Skeletal muscle tissue (tissue), 4 donors: ENCODE measurements around the gene OIP5. TPM values are rescaled to one million over a fixed set of nuclear protein-coding genes. Genes with fewer than 3 reads are reported as not detected.
A peak's percentile ranks its signal among the peaks of the same experiment; 100 is the strongest.
"Not testable (repeated sequence)": the region's sequence is repeated elsewhere in the genome, so short reads cannot be mapped to it uniquely, and the experiment has no call there.

ENCODE experiments used
- H3K27ac ChIP-seq: one replicate; pipeline ENCODE4 v1.7.0; 2013; ENCODE audit warnings: mild to moderate bottlenecking, low read depth, low read length, inconsistent platforms
- H3K27me3 ChIP-seq, 3 donors: one replicate each; pipeline ENCODE4 v1.7.0; 2013; ENCODE audit warnings: low read length in 3 of 3; ENCODE audit not compliant: control insufficient read depth in 3 of 3, insufficient read depth in 3 of 3
- H3K36me3 ChIP-seq, 3 donors: one replicate each; pipeline ENCODE4 v1.7.0; 2013; ENCODE audit warnings: low read length in 3 of 3; ENCODE audit not compliant: control insufficient read depth in 3 of 3, insufficient read depth in 3 of 3
- H3K4me1 ChIP-seq, 3 donors: one replicate each; pipeline ENCODE4 v1.7.0; 2013; ENCODE audit warnings: low read length in 3 of 3, mild to moderate bottlenecking in 3 of 3; ENCODE audit not compliant: control insufficient read depth in 3 of 3, insufficient read depth in 3 of 3
- H3K4me3 ChIP-seq, 3 donors: one replicate each; pipeline ENCODE4 v1.7.0; 2013; ENCODE audit warnings: low read length in 3 of 3
- H3K9ac ChIP-seq, 3 donors: one replicate each; pipeline ENCODE4 v1.7.0; 2013; ENCODE audit warnings: low read length in 3 of 3, mild to moderate bottlenecking in 3 of 3, moderate library complexity in 2 of 3, low read depth in 1 of 3
- H3K9me3 ChIP-seq, 3 donors: one replicate each; pipeline ENCODE4 v1.7.0; 2013; ENCODE audit warnings: low read length in 3 of 3; ENCODE audit not compliant: control insufficient read depth in 3 of 3
- total RNA-seq: library from RNA; depleted of rRNA; stranded (reverse); fragments of >200 nt; gene quantifications from one replicate; pipeline ENCODE4 v1.2.3, GENCODE V29; 2014
- donor health status: Osteomylitis.

The OIP5 gene
- total RNA-seq, 1 donor from 2014 or later: 3.7 TPM

DNA sequence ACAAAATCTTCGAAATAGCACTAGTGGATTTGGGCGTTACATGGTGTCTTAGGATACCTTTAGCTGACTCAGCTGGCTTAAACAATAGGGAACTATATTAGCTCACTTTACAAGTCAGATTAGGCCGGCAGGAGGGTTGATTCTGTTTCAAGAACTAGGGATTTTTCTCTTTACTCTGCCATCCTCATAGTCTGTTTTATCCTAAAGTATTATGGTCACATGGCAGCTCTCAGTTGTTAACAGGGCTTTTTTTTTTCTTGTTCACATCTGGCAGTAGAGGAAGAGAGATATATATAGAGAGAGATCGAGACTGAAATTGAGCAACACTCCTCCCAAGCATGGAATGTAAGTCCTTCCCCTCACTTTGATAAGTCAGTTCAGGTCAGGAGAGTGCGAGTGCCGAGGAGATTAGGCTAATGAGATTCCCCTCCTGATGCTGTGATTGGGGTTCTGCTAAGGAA lies 68.5 kb downstream of the OIP5 start:
- peaks cover 8 to 12% (median 11%) of the 10 kb centered on the region in 3 donors for H3K4me1 ChIP-seq
- H3K4me3 ChIP-seq: no peak overlapping the region
- H3K36me3 ChIP-seq: peaks cover 4 to 18% (median 10%) of the 10 kb centered on the region in 3 donors
- no peaks in the 10 kb centered on the region for H3K9me3 ChIP-seq
- no peaks in the 10 kb centered on the region for H3K27me3 ChIP-seq
- no peak overlapping the region for H3K27ac ChIP-seq
- no peak overlapping the region for H3K9ac ChIP-seq

DNA sequence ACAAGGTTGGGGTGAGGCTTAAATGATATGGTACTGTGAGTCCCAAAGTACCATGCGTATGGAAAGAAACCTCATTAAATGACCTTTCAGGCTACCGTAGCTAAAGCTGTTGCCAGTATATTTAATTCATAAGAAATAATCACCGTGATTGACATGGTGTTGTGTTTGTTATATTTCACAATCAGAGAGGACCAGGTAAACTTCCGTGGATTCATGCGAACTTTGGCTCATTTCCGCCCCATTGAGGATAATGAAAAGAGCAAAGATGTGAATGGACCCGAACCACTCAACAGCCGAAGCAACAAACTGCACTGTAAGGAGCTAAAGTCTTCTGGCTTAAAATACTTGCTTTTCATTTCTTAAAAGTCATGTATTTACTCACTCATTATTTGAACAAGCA lies 69.8 kb downstream of the OIP5 start:
- H3K36me3 ChIP-seq: peaks cover 4 to 23% (median 17%) of the 10 kb centered on the region in 3 donors
- H3K4me1 ChIP-seq: peaks cover 8 to 15% (median 11%) of the 10 kb centered on the region in 3 donors
- H3K27ac ChIP-seq: no peak overlapping the region
- H3K4me3 ChIP-seq: no peak overlapping the region
- H3K9me3 ChIP-seq: no peaks in the 10 kb centered on the region
- no peak overlapping the region for H3K9ac ChIP-seq
- no peaks in the 10 kb centered on the region for H3K27me3 ChIP-seq

DNA sequence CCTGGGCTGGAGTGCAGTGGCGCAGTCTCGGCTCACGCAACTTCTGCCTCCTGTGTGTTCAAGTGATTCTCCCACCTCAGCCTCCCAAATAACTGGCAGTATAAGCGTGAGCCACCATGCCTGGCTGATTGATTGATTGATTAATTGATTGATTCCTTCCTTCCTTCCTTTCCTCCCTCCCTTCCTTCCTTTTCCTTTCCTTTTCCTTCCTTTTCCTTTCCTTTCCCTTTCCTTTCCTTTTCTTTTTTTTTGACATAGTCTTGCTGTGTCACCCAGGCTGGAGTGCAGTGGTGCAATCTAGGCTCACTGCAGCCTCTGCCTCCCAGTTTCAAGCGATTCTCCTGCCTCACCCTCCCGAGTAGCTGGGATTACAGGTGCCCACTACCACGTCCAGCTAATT lies 71.5 kb downstream of the OIP5 start:
- not testable (repeated sequence) for H3K9ac ChIP-seq, H3K4me3 ChIP-seq, H3K9me3 ChIP-seq, H3K27ac ChIP-seq, H3K27me3 ChIP-seq
- Histone ChIP-seq H3K4me1 (peaks cover 8 to 15% (median 11%) of the 10 kb centered on the region in 3 donors), H3K36me3 (peaks cover 7 to 20% (median 19%) of the 10 kb centered on the region in 3 donors)

DNA sequence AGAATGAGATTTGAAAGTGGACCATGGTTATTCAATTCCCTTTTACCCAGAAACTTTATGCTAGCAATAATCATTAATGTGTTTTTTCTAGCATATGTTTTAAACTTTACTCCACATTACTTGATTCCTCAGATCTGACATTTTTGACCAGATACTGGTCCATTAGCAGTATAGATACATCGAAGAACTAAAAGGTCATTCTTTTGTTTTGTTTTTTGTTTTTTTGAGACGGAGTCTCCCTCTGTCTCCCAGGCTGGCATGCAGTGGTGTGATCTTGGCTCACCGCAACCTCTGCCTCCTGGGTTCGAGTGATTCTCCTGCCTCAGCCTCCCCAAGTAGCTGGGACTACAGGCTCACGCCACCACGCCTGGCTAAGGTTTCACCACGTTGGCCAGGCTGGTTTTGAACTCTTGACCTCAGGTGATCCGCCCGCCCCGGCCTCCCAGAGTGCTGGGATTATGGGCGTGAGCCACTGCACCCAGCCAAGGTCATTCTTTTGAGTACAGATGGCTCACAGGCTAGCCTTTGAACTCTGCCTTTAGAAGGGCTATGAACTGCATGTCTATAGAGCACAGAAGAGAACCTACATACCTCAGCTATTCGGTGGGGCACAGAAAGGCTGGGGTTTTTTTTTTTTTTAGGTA lies 72.7 kb downstream of the OIP5 start:
- Histone ChIP-seq H3K27me3 (no peaks in the 10 kb centered on the region), H3K4me3 (no peak overlapping the region), H3K27ac (peak overlapping the region; percentile 34), H3K9me3 (no peaks in the 10 kb centered on the region), H3K9ac (no peak overlapping the region), H3K4me1 (peaks cover 8 to 15% (median 11%) of the 10 kb centered on the region in 3 donors), H3K36me3 (peaks cover 3 to 19% (median 17%) of the 10 kb centered on the region in 3 donors)

Other genes with a start within 250 kb of the OIP5 start
- 23.5 TPM for gene INO80, start 216.3 kb downstream of the OIP5 start, total RNA-seq
- not detected for gene EXD1, start 101.8 kb downstream of the OIP5 start, total RNA-seq
- 44.9 TPM for gene CHP1, start 101.3 kb downstream of the OIP5 start, total RNA-seq
- gene NUSAP1, start 290 bp upstream of the OIP5 start, total RNA-seq: 25.1 TPM
- 29.2 TPM for gene NDUFAF1, start 69.9 kb upstream of the OIP5 start, total RNA-seq
- gene RTF1, start 84.5 kb upstream of the OIP5 start, total RNA-seq: 31.3 TPM
- gene ITPKA, start 161.3 kb upstream of the OIP5 start, total RNA-seq: not detected
- 4.2 TPM for gene LTK, start 181.2 kb upstream of the OIP5 start, total RNA-seq
- 6.8 TPM for gene RPAP1, start 211.7 kb upstream of the OIP5 start, total RNA-seq
- 11.5 TPM for gene TYRO3, start 226.6 kb upstream of the OIP5 start, total RNA-seq